GM18498 (cell line): ENCODE data around the gene ABCD3.

Experiments
- ATAC-seq: cut with Tn5 transposase; IDR thresholded peaks from one replicate; pipeline ENCODE4 v1.9.1; 2021; ENCODE audit warnings: mild to moderate bottlenecking, moderate library complexity; ENCODE audit not compliant: unreplicated experiment

The ABCD3 gene

GRCh38 chr1:94526152-94526980 is 108.2 kb downstream of the ABCD3 start:
- ATAC-seq: no peak

- ATAC-seq: no peak
Measured at GRCh38 chr1:94527447-94528031, 109.3 kb downstream of the ABCD3 start.

- no peak for ATAC-seq
Measured at GRCh38 chr1:94528299-94528698, 110.1 kb downstream of the ABCD3 start.

GRCh38 chr1:94528826-94529225 is 110.6 kb downstream of the ABCD3 start:
- ATAC-seq: no peak

GRCh38 chr1:94529416-94529815 is 111.2 kb downstream of the ABCD3 start:
- no peak for ATAC-seq

- ATAC-seq: no peak
Measured at GRCh38 chr1:94530373-94530878, 112.2 kb downstream of the ABCD3 start.

DNA sequence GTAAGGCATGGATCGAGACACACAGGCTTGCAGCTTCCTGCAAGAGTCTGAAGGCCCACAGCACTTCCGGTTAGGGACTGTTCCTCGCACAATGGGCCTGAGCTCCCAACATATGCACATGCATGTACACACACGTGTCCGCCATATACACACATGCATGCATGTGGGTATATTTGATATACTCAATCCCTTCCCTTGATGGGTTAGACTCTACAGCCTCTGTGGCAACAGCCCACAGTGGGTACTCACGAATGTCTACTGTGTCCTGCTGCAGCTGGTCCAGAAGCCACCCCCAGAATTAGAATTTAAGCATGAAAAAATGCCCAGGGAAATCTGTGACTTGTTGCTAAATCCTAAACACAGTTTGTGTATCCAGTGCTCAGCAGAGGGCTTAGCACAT is 113.5 kb downstream of the ABCD3 start:
- no peak for ATAC-seq

- no peak for ATAC-seq
Measured at GRCh38 chr1:94532077-94532476, 113.9 kb downstream of the ABCD3 start.

DNA sequence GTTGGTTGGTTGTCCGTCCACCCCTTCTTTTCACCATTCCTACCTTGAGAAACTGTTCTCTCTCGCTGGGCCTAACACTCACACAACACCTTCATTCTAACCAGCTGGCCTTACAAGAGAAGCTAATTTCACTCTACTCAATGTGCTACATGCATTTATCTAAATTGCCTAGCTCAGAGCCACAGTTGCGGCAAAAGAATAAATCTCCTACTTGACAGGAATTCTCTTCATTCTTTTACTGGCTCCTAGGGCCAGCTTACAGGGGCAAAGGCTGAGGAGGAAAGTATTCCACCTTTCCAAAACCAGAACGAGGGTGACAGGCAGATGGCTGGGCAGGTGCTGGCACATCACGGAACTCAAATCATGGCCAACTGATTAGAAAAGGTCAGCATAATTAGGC is 116.9 kb downstream of the ABCD3 start:
- ATAC-seq: no peak

DNA sequence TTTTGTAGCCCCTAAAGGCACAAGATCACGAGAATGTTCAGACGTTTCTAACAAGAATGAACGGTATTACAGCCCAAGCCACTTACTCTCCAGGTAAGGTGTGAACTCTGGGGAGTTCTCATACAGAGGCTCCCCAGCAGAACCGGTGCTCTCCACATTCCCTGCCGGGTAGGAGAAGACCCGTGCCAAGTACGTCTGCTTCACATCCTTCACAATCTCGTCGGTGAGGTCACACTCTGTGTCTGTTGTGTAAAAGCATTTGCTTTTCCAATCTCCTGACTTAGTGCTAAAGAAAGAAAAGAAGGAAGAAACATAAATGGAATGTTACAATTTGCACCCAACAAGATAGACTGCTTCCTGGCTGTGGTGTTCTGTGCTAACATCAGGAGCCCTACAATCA is 117.7 kb downstream of the ABCD3 start:
- no peak for ATAC-seq

GRCh38 chr1:94537254-94537653 is 119.1 kb downstream of the ABCD3 start:
- no peak for ATAC-seq

GRCh38 chr1:94538243-94538827 is 120.1 kb downstream of the ABCD3 start:
- ATAC-seq: no peak

GRCh38 chr1:94539496-94539895 is 121.3 kb downstream of the ABCD3 start:
- ATAC-seq: no peak

DNA sequence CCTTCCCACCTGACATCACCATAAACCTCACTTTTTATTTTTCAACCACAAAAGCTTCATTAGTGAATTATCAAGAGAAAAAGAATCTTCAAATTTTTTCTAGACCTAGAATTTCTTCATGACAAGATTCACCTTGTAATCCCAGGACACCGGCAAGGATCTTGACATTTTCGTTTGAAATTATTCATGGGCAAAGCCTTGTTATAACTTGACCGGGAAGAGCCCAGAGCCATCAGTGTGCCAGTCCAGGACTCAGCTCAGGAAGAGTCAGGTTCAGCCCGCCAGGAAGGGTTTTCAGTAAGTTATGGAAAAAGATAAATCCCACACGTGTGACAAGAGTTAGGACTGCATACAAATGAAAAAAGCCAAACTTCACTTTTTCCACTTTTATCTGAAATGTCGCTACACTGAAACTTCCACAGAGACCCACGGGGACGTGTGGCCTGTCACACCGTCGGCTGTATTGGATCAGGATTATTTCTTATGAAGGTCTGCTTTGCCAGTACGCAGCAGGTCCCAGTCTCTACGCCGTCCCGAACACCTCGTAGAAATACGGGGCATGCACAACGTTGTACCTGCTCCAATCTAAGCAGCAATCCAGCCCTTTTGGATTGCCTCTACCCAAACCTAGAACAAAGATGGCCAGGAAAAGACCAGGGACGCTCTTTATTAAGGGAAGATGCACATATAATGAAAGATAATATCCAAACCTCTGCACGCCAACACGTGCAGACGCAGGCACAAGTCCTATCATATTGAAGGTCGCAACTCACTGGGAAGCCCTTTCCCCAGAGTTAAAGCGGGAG is 122.5 kb downstream of the ABCD3 start:
- ATAC-seq: no peak

DNA sequence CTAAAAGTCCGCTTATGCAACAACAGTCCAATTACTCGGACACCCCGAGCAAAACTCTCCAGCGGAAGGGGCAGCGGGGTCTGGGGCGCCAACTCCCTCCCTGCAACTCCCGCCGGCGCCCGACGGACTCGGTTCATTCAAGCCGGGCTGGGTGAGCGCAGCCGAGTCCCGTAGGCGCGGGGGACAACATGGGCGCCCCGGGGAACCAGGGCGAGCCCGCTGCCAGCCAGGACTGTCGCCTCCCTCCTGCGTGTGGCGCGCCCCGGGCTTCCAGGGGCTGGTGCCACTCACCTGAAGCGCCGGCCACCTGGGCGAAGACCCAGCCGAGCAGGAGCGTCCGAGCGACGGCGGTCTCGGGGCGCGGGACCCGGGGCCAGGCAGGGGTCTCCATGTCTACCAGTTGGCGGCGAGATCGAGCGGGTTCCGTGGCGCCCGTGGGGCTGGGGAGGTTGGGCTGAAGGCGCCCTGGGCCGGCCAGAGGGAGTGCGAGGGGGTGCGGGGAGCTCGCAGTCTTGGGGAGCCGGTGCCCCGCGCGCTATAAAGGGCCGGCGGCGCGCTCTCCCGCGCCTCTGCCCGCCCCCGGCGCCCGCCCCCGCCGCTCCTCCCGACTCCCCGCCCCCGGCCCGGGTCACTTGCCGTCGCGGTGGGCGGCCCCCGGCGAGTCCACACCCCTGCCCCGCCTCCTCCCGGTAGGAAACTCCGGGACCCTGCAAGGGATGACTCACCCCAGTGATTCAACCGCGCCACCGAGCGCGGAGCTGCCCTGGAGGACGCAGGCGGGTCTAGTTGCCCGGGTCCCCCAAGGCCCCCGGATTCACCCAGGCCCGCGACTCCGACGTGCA is 123.3 kb downstream of the ABCD3 start, which contains the start of gene F3:
TSS of gene F3 (minus strand) at position 514 of the 842 bp plus-strand sequence. CDS start at position 391, 123 bp downstream.
- peak; percentile 85 for ATAC-seq

DNA sequence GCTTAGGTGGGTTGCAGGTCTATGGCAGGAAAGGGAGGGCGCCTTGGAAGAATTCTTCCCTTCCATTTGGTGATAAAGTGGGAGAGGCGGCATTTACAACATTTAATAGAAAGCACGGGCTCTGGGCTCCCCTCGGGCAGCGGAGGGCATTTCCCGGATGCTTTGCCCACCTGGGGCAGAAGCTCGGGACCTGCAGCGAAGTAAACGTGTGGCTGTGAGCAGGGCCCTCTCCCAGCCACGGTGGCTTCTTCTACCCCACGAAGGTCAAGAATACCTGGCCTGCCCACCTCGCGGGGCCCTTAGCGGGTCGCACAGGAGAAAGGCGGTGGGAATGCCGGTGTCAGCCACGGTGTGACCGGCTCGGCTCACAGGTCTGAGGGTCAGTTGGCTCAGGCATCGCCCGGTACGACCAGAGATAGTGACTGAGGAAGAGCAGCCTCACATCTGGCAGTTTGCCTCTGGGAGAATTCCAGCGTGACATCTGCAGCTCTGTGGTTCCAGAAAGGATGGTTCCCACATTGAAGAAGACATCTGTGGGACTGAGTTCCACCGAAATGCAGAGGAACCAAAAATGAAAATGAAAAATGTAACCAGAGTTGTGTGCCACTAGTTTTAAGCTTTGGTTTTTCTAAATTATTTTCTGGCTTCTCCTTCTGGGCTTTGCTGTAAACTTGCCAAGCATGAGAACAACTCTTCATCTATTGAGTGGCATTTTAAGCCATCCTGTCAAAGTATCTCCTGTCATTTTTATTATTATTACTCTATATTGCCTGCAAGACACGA is 124.1 kb downstream of the ABCD3 start:
- peak; percentile 40 for ATAC-seq

- ATAC-seq: no peak
Measured at GRCh38 chr1:94543001-94543400, 124.8 kb downstream of the ABCD3 start.

GRCh38 chr1:94543893-94544635 is 125.9 kb downstream of the ABCD3 start:
- no peak for ATAC-seq
